Body of pancreas (tissue), 4 donors: ENCODE measurements around the gene PMM2.
A peak's percentile ranks its signal among the peaks of the same experiment; 100 is the strongest.

Source experiments
- POLR2A ChIP-seq, 3 donors: fragments of 450-650 bp; IDR thresholded peaks; one replicate each; pipeline ENCODE4 v1.6.1; 2016; ENCODE audit warnings: antibody characterized with exemption in 3 of 3, mild to moderate bottlenecking in 2 of 3
- TF ChIP-seq, protein P1 (sequence below), 7 experiments: fragments of 450-650 bp in 4 of 7; fragments of 200-600 bp in 3 of 7; sonication (generic) in 3 of 7; IDR thresholded peaks; one replicate each; pipeline ENCODE4 v1.5.1; 2016 to 2019; ENCODE audit warnings: antibody characterized with exemption in 7 of 7

DNA sequence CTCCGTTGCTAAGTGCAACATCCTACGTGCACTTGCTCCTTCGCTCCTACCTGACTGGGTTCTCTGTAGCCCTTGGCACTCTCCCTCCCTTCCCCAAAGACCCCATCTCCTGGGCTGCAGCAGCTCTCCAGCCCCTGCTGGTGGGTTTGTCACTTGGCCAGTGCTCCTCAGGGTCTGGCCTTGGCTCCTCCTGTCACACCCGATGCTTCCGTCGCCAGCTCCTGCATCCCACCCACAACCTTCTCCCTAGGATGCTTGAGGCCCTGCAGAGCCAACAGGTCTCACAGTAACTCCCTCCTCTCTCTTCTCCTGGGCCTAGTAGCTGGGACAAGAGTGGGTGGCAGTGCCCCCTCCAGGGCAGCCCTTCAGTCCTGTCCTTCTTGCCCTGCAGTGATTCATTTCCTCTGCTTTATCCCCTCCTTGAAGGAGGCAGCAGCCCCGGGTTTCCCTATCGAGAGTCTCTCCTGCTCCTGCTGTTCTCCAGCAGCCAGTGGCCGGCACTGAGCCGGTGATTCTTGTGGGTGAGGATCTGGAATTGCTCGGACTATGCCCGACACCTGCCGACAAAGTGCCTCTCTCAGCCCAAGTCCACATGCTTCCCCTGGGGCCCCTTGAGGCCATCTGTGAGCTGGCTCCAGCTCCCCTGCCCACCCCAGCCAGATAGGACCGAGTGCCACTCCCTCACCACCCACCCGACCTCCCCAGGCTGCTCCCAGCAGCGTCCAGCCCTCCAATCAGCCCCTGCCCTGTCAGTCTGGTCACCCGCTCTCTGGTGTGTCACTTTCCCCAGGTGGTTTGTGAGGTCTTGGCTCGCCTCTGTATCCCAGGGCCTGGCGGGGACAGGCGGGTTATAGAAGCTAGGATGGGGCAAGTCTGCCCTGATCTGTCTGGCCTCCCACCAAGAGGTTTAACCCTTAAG lies 88.3 kb downstream of the PMM2 start:
- TF ChIP-seq, protein P1, sequence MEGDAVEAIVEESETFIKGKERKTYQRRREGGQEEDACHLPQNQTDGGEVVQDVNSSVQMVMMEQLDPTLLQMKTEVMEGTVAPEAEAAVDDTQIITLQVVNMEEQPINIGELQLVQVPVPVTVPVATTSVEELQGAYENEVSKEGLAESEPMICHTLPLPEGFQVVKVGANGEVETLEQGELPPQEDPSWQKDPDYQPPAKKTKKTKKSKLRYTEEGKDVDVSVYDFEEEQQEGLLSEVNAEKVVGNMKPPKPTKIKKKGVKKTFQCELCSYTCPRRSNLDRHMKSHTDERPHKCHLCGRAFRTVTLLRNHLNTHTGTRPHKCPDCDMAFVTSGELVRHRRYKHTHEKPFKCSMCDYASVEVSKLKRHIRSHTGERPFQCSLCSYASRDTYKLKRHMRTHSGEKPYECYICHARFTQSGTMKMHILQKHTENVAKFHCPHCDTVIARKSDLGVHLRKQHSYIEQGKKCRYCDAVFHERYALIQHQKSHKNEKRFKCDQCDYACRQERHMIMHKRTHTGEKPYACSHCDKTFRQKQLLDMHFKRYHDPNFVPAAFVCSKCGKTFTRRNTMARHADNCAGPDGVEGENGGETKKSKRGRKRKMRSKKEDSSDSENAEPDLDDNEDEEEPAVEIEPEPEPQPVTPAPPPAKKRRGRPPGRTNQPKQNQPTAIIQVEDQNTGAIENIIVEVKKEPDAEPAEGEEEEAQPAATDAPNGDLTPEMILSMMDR (IDR thresholded peaks at IDR 0.05) = peak in 1 of 7 experiments; percentile 3
- TF ChIP-seq POLR2A (IDR thresholded peaks at IDR 0.05) = no peak
